HG03378 (cell line): ENCODE measurements around the gene HAUS5.

ENCODE experiments used
- ATAC-seq: cut with Tn5 transposase; IDR thresholded peaks from one replicate; pipeline ENCODE4 v1.9.1; 2021; ENCODE audit warnings: mild to moderate bottlenecking, moderate library complexity; ENCODE audit not compliant: unreplicated experiment

Gene HAUS5

DNA sequence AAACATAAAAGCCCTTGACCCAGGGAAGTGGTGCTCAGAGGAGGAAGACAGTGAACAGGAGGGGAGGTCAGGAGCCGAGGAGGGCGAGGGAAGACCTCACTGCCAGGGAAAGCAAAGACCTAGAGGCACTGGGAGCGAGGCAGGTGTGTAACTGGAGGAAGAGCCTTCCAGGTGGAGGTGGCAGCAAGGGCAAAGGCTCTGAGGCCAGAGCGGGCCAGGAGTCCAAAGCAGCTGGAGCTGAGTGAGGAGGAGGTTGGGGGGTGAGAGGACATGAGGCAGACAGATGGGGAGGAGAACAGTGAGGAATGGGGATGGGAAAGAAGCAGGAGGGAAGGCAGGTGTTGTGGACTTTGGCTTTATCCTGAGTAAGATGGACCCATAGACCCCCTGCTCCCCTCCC is 57.4 kb downstream of the HAUS5 start:
- no peak for ATAC-seq

DNA sequence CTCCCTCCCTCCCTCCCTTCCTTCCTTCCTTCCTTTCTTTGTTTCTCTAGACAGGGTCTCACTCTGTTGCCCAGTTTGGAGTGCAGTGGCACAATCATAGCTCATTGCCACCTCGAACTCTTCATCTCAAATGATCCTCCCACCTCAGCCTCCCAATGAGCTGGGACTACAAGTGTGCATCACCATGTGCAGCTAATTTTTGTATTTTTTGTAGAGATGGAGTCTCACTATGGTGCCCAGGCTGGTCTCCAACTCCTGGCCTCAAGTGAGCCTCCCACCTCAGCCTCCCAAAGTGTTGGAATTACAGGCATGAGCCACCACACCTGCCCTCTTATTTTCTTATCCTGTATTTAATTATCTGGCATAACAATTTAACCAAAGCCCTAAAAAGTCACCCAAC is 58.2 kb downstream of the HAUS5 start:
- no peak for ATAC-seq

DNA sequence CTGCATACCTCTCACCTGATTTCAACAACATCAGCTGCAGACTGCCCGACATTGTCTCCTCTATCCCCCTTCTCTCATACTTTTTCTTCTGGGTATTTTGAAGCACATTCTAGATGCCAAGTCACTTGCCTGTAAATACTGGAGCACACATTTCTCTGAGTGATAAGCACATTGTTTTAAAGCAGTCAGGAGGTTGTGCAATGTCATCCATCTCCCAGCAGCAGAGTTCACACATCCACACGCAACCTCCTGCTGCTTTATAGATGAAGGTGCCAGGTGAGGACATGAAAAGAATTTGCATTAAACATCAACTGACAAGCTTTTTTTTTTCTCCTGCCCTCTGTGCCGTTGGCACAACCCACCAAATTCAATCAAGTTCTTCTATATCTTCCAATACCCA is 59.3 kb downstream of the HAUS5 start:
- ATAC-seq, result no peak

DNA sequence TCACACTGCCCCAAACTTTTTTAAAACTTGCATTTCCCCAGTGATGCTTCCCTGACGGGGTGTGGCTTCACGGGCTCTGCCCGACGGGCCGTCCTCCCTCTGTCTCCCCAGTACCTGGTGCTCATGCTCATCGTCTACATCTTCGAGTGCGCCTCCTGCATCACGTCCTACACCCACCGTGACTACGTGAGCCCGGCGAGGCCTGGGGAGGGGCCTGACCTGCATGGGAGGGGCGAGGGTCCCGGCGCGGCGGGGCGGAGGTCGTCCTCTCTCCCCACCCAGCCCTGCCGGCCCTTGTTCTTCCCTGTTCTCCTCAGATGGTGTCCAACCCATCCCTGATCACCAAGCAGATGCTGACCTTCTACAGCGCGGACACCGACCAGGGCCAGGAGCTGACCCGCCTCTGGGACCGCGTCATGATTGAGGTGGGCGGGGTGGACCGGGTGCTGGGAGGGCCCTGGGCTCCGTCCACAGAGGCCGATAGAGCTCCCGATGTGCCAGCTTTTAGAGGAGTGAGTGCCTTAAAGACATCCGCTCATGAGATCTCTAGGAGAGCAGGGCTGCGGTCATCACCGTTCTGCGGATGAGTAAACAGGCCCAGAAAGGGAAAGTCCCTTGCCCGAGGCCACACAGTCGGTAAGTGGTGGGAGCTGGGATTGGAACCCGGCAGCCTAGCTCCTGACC is 60.7 kb downstream of the HAUS5 start:
- no peak for ATAC-seq
